GM12892 (cell line): ENCODE results near the gene NT5C1A.

ENCODE experiments used
- POLR2A ChIP-seq: IDR thresholded peaks from 2 replicates; pipeline ENCODE4 v1.6.1; 2011; ENCODE audit warnings: low read depth, low read length, control low read depth
- TAF1 ChIP-seq: IDR thresholded peaks from 2 replicates; pipeline ENCODE4 v1.6.1; 2011; ENCODE audit warnings: low read depth, mild to moderate bottlenecking, control low read depth, low read length, borderline replicate concordance

DNA sequence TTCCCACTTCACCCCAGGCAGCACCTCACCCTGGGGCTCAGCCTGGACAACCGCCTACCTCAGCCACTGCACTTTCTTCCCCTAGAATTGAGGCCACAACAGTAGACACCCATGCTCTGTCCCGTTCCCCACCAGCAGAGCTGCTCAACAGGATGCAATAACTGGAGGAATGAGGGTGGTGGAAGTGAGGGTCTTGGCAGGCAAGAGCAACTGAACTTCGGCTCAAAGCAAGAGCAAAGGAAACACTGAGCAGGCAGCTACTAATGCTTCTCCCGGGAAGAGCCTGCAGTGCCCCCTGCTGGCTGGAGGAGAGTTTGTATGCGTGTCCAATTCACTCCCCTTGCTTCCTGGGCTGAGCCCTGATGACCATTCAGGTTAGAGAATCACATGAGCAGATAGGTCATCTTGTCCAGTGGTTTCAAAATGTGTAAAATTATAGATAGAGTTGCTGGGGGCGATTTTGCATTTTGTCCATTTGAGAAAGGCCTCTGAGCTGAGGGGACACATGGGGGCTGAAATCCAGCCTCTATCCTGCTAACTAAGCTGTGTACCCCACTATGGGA lies 13.9 kb downstream of the NT5C1A start:
- TF ChIP-seq TAF1 = no peak
- no peak for TF ChIP-seq POLR2A
